Urinary bladder (tissue), 4 donors: Measurements from ENCODE around the gene CACNA1B. TPM values are rescaled to one million over a fixed set of nuclear protein-coding genes. Genes with fewer than 3 reads are reported as not detected.
"Not testable (repeated sequence)": the region's sequence is repeated elsewhere in the genome, so short reads cannot be mapped to it uniquely, and the experiment has no call there.

Experiments
- DNase-seq: peaks from one replicate; pipeline ENCODE4 v3.0.0-alpha.2; 2015; ENCODE audit errors: extremely low spot score
- H3K27ac ChIP-seq: one replicate; pipeline ENCODE4 v1.5.1; 2013; ENCODE audit warnings: low read depth, mild to moderate bottlenecking, moderate library complexity
- H3K36me3 ChIP-seq: one replicate; pipeline ENCODE4 v1.6.1; 2013; ENCODE audit warnings: mild to moderate bottlenecking, moderate library complexity; ENCODE audit not compliant: insufficient read depth
- H3K4me1 ChIP-seq: one replicate; pipeline ENCODE4 v1.6.1; 2013; ENCODE audit warnings: mild to moderate bottlenecking, moderate library complexity; ENCODE audit not compliant: insufficient read depth
- H3K4me3 ChIP-seq: one replicate; pipeline ENCODE4 v1.5.1; 2013; ENCODE audit warnings: low read depth, low read length
- WGBS: extraction: QIAGEN DNeasy Blood & Tissue Kit; methylation state at CpG from one replicate; pipeline ENCODE4 v1.1.7; 2013; 5-methylcytosine and 5-hydroxymethylcytosine counted together
- polyA plus RNA-seq: library from polyadenylated mRNA; stranded (reverse); fragments of 200-250 nt; gene quantifications from one replicate; pipeline ENCODE4 v1.2.3, GENCODE V29; 2013
- total RNA-seq: library from RNA; depleted of rRNA; stranded (reverse); fragments of >200 nt; gene quantifications from one replicate; pipeline ENCODE4 v1.2.3, GENCODE V29; 2014
- donor health status: healthy with polysubstance abuse.
- donor health status: healthy.

CACNA1B gene
- total and polyA plus RNA-seq, 2 donors = 0.14 to 0.63 TPM

DNA sequence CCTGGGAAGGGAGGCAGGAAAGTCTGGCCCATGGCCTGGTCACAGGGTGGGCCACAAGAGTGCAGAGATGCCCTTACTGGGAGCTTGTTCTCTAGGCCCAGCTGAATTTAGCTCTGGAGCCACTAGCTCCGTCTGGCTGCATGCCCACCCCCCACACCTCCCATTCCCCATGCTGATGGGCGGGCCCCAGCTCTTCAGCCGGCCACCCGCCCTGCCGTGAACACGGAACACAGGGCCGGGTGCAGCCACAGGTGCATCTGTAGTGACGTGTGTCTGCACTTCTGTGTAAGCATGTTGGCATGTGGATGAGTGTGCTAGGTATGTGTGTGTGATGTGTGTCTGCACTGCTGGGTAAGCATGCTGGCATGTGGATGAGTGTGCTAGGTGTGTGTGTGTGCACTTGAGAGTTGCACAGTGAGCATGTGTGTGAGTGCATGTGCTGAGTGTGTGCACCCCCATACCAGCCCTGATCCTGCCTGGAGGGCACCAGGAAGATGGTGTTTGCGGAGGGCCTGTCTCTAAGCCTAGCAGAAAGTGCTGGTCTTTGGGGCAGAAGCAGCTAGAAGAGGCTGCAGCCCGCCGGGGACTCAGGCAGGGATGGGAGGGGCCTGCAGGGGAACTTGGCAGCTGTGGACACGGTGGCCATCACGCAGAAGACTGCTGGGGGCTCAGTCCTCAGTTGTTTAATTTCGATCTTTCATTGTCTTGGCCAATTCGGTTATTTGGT is 136.4 kb downstream of the CACNA1B start:
- no peaks in the 10 kb centered on the region for H3K36me3 ChIP-seq
- WGBS = 62% methylated on average over 15 of the region's 15 CpGs
- no peak overlapping the region for H3K4me3 ChIP-seq
- no peaks in the 10 kb centered on the region for H3K4me1 ChIP-seq
- DNase-seq = no peak
- H3K27ac ChIP-seq = no peak overlapping the region

DNA sequence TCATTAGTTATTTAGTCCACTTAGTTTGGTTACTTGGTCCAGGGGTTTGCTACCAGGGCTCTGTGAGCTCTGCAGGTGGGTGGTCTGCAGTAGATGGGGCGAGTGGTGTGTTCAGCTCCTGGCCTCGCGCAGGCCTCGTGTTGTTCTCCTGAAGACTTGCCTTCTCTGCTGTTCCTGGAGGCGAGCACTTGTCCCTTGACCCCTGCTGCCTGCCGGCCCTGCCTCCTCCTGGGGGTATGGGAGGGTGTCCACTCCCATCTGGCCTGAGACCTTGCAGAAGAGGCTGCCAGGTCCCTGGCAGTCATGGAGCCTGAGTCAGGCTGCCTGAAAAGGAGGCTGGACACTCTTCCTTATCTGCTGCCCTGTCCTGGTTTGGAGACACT is 137.0 kb downstream of the CACNA1B start:
- H3K4me1 ChIP-seq = no peaks in the 10 kb centered on the region
- H3K36me3 ChIP-seq = no peaks in the 10 kb centered on the region
- no peak overlapping the region for H3K4me3 ChIP-seq
- 80% methylated on average over 6 of the region's 6 CpGs for WGBS
- H3K27ac ChIP-seq = no peak overlapping the region
- DNase-seq = no peak

DNA sequence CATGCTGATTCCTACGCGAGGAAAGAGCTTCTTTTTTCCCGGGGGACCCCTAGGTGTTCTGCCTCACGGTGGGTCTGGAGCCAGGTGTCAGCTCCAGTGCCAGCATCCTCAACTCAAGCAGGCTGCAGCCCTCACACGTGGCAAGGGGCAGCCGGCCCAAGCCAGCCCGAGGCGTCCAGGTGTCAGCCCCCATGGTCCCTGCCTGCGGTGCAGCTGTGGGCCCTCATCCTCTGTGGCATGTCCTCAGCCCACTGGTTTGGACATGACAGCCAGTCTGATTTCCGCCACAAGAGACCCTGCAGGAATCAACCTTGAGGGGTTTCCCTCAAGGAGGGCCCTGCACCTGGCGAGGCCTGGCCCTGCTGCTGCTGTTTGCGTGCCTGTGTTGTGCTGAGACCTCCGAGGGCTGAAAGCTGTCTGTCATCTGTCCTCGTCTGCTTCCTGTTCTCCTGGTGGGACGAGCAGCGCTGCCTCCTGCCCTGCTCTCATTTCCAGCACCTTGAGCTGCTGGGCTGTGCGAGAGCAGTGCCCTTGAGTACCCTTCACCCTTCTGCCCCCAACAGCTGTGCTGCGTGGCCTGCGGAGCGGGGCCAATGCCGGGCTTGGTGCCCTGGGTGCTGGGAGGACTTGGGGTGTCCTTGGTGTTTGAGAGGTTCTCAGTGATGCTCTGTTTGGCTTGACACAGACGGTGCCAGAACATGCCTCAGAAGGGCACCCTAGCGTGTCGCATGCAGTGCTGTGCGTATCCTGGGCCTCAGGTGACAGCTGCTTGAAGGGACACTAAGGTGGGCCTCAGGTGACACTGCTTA is 137.6 kb downstream of the CACNA1B start:
- 82% methylated on average over 25 of the region's 25 CpGs for WGBS
- DNase-seq = no peak
- Histone ChIP-seq H3K4me1 (no peaks in the 10 kb centered on the region), H3K4me3 (no peak overlapping the region), H3K36me3 (no peaks in the 10 kb centered on the region), H3K27ac (no peak overlapping the region)

DNA sequence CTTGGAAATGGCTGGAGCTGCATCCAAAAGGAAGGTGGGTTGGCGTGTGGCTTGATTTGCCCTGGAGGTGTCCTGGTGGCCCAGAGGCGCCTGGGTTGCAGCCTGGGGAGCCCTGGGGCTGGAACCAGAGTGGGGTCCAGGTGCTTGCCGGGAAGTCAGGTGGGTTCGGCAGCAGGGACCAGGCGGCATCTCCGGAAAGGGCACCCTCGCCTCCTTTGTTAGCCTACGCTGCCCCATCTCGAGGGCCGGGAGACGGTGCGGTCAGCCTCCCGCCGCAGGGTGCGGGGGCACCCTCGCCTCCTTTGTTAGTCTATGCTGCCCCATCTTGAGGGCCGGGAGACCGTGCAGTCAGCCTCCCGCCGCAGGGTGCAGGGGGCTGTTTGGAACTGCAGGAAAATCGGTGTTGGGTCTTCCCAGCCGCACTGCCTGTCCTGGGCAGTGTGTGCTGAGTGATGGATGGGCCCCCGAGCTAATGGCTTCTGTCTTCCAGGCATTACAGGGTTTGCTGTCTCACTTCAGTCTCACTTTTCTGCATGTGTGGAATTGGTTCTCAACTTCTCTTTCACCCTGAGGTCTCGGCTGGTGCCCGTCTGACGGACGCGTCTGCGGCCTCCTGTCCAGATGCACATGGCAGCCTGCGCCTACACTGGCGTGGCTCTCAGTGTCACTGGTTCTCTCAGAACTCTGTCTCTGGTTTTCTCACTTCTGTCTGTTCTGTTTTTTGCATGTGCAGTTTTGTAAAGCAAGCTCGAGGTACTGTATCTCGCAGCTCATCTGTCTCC is 139.0 kb downstream of the CACNA1B start:
- no peak overlapping the region for H3K27ac ChIP-seq
- DNase-seq = no peak
- no peaks in the 10 kb centered on the region for H3K4me1 ChIP-seq
- H3K4me3 ChIP-seq = no peak overlapping the region
- no peaks in the 10 kb centered on the region for H3K36me3 ChIP-seq
- 75% methylated on average over 33 of the region's 33 CpGs for WGBS

GRCh38 chr9:138017200-138017599 is 139.6 kb downstream of the CACNA1B start:
- Histone ChIP-seq H3K36me3 (no peaks in the 10 kb centered on the region), H3K27ac (no peak overlapping the region), H3K4me1 (no peaks in the 10 kb centered on the region), H3K4me3 (no peak overlapping the region)
- DNase-seq = no peak
- WGBS = 86% methylated on average over 13 of the region's 13 CpGs

DNA sequence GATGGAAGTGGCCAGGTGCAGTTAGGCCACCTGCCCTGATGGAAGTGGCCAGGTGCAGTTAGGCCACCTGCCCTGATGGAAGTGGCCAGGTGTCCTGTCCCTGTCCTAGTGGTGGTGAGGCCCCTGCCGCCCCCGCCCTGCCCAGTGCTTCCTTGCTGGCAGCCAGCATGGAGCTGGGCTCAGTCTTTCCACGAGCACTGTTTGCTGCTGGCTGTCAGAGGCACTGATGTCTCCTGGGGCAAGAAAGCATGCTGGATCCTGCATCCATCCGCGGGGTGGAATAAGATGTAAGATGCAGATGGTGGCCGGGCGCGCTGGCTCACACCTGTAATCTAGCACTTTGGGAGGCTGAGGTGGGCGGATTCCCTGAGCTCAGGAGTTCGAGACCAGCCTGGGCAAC is 141.9 kb downstream of the CACNA1B start:
- not testable (repeated sequence) for H3K36me3 ChIP-seq, H3K4me3 ChIP-seq, DNase-seq, H3K4me1 ChIP-seq, H3K27ac ChIP-seq
- WGBS = 82% methylated on average over 10 of the region's 10 CpGs

DNA sequence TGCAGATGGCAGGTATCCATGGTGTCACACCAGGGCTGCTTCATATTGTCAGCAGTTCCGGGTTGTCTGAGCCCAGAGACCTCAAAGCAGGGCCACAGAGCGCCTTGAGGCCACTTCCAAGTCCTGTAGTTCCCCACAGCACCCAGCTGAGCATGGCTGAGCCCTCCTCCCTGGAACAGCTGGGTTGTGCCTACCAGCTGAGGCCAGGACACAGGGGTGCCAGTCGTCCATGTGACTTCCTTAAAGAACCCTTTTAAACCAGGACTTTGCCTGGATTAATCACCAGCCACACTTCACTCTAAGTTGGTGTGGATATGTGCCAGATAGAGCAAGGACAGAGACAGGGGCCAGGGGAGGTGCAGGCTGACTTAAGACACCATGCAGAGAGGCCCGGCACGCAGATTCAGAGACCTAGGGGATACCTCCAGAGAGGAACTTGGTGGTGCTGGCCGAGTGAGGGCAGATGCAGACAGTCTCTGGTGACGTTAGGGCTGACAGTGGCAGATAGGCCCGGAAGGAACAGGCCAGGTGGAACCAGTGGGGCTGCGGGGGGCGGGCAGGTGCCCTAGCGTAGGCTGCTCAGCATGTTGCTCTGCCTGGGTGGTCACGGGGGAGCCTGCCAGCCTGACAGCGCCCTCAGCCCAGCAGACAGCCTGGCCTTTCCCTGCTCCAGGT is 142.7 kb downstream of the CACNA1B start:
- Histone ChIP-seq H3K27ac (no peak overlapping the region), H3K4me3 (no peak overlapping the region), H3K36me3 (no peaks in the 10 kb centered on the region), H3K4me1 (no peaks in the 10 kb centered on the region)
- DNase-seq = no peak
- 78% methylated on average over 13 of the region's 13 CpGs for WGBS

- DNase-seq = no peak
- no peaks in the 10 kb centered on the region for H3K36me3 ChIP-seq
- H3K4me3 ChIP-seq = no peak overlapping the region
- no peaks in the 10 kb centered on the region for H3K4me1 ChIP-seq
- WGBS = 87% methylated on average over 5 of the region's 5 CpGs
- H3K27ac ChIP-seq = no peak overlapping the region
These were observed 143.2 kb downstream of the CACNA1B start for GRCh38 chr9:138020795-138021182.

GRCh38 chr9:138021251-138022056 is 143.9 kb downstream of the CACNA1B start:
- H3K4me3 ChIP-seq = no peak overlapping the region
- DNase-seq = no peak
- H3K36me3 ChIP-seq = no peaks in the 10 kb centered on the region
- no peak overlapping the region for H3K27ac ChIP-seq
- WGBS = 84% methylated on average over 15 of the region's 15 CpGs
- no peaks in the 10 kb centered on the region for H3K4me1 ChIP-seq

- Histone ChIP-seq H3K4me3 (no peak overlapping the region), H3K36me3 (no peaks in the 10 kb centered on the region), H3K27ac (no peak overlapping the region), H3K4me1 (no peaks in the 10 kb centered on the region)
- WGBS = 44% methylated on average over 17 of the region's 17 CpGs
- no peak for DNase-seq
These were observed 144.6 kb downstream of the CACNA1B start for GRCh38 chr9:138022121-138022741.

GRCh38 chr9:138022756-138023393 is 145.3 kb downstream of the CACNA1B start:
- 1% methylated on average over 69 of the region's 69 CpGs for WGBS
- Histone ChIP-seq H3K36me3 (no peaks in the 10 kb centered on the region), H3K4me3 (peak overlapping the region; percentile 16), H3K27ac (no peak overlapping the region), H3K4me1 (no peaks in the 10 kb centered on the region)
- DNase-seq = no peak
